GM18502 (cell line): ENCODE data around the gene TBX4.

ENCODE experiments used
- ATAC-seq: cut with Tn5 transposase; IDR thresholded peaks from one replicate; pipeline ENCODE4 v1.9.1; 2021; ENCODE audit warnings: mild to moderate bottlenecking; ENCODE audit not compliant: unreplicated experiment, poor library complexity

The TBX4 gene

GRCh38 chr17:61461967-61462718, 9.9 kb downstream of the TBX4 start:
- no peak for ATAC-seq

DNA sequence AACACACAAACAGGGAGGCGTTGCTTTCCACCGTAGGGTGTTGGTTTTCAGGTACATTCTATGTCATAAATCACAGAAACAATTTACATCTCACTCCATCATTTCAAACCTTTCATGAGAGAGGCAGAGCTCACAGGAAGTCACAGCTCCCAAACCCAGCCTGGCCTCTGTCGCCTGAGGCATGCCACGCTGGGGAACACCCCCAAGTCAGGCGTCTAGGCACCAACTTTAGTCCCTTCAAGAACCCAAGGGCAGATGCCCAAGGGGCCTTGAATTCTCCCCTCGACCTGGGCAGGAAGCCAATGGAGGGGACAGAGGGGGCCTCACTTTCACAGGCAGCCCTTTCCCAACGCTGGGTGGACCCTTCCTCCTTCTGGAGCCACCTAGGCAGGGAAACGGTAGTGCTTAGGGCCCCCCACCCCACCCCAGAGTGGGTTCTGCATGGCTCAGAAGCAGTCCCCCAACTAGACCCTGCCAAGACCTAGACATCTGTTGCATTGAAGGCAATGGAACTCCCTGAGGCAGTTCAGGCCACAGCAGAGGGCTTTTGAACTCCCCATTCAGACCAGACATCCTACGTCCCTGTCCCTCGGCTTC, 10.6 kb downstream of the TBX4 start:
- ATAC-seq: no peak

DNA sequence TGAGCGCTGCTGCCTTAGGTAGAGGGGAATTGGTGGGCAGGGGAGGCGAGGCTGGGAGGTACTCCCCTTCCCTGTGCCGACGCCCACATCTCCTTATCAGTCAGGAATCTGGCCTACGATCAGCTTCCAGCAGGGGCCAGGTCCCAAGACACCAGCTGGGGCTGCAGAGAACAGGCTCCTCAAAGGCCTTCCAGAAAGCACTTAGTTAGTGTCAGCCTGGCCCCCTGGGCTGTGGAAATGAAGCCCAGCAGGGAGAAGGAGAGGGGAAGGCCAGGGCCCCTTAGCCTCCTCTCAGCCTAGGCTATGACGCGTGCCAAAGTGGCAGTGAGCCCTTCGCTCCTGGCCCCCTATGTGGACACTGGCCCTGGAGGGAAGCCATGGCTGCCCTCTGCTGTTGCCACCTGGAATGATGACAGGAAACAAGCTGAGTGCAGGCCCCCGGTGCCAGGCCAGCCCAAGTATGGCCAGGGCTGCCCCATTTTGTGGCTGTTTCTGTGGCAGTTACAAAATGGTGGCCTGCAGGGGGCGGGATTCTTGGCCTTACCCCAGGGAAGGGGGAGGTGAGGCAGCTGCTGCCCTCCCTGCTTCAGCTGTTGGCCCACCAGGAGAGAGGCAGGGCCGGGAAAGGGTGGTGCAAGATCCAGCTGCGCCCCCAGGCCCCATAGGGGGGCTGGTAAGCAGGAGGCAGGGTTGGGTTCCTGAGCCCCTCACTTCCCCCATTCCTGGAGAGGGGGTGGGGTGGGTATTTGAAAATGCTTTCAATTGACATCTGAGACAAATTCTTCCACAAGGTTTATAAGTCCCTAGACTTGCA, 11.3 kb downstream of the TBX4 start:
- ATAC-seq: no peak

GRCh38 chr17:61464130-61464842, 12.1 kb downstream of the TBX4 start:
- ATAC-seq: no peak

DNA sequence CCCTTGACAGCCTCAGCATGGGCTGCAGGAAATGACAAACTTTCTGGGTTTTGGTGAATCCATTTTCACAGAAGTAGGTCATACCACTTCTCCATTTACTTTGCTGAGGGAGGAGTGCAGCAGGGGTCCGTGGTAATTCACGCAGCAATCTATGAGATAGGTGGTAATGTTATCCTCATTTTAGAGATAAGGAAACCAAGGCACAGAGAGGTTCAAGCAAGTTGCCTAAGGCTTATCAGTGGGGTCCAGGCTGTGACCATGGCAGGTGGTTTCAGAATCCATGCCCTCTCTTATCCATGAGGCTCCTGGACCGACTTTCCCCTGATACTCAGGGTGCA, 12.6 kb downstream of the TBX4 start:
- no peak for ATAC-seq

DNA sequence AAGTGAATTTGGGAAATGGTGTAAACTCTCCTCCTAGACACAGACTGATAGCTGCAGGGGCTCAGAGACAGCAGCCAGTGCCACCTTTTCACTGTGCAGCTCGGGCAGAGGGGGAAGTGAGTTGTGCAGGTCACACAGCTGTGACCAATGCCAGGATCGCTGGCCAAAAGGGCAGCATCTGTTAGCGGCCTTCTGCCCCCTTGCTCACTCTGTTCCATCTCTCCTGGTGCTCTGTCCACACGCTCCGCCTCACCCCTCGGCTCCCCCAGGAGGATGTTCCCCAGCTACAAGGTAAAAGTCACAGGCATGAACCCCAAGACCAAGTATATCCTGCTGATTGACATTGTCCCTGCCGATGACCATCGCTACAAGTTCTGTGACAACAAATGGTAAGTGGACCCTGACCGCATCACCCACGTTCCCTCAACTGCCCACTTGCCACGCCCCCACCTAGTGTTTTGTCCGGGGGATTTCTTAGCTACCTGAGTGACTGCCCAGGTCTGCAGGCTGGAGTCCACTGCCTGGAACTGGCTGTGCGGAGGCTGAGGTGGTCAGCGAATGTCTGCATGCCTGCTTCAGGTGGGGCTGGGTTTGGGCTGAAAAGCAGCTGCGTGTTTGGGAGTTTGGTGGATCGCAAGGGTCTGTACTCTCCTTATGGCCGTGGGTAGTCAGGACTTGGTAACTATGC, 13.5 kb downstream of the TBX4 start:
- no peak for ATAC-seq

DNA sequence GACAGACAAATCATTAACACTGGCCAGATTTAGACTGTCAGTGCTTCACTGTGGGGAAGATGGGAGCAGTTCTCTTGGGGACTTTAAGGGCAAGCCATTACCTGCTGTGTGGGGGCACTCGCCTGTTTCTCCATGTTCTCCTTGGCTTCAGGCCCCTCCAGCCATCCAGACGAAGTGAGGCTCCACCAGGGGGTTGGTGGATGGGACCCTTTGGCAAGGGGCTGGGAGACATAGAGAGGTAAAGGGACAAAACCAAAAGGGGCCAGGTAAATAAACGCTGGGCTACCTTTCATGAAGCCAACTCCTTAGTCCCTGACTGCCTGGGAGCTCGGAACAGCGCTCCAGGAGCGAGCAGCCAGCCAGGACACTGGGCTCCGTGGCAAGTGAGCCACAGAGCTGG, 14.0 kb downstream of the TBX4 start:
- no peak for ATAC-seq

- ATAC-seq: no peak
Measured at GRCh38 chr17:61467416-61468262, 15.4 kb downstream of the TBX4 start.

- no peak for ATAC-seq
Measured at GRCh38 chr17:61468263-61468907, 16.2 kb downstream of the TBX4 start.

DNA sequence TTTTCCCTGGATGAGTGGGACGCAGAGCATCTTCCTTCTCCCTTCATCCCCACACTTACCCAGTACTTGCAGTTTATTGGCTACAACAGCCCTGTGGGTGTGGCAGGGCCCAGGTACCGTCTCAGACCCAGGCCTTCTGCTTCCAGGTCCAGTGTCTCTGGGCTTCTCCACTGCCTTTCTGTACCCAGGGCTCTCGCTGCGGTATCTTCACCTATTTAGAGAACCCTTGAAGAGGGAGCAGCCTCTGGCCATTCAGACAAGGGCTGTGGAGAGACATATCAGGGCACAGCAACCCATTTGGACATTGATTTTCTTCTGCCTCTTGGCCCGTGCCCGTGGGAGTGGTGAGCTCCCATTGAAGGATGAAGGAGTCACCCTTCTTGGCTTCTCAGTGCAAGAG, 17.3 kb downstream of the TBX4 start:
- no peak for ATAC-seq

DNA sequence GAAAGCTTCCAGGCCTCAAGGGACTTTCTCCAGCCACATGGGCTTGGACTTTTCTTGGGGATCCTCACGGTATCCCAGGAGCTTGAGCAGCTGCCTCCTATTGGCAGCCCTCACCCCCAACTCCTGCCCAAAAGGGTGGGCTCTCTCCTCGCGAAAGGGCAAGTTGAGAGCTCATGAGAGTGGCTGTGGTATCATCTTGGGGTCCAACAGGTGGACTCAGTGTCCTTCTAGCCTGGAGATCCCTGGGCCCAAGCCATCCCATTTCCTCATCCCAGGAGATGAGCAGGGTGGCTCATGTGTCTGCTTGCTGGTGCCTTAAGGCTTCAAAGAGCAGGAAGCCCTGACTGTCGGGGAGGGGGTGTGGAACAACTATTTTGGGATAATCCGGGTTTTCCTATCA, 17.7 kb downstream of the TBX4 start:
- ATAC-seq: no peak

GRCh38 chr17:61470530-61471136, 18.4 kb downstream of the TBX4 start:
- no peak for ATAC-seq

DNA sequence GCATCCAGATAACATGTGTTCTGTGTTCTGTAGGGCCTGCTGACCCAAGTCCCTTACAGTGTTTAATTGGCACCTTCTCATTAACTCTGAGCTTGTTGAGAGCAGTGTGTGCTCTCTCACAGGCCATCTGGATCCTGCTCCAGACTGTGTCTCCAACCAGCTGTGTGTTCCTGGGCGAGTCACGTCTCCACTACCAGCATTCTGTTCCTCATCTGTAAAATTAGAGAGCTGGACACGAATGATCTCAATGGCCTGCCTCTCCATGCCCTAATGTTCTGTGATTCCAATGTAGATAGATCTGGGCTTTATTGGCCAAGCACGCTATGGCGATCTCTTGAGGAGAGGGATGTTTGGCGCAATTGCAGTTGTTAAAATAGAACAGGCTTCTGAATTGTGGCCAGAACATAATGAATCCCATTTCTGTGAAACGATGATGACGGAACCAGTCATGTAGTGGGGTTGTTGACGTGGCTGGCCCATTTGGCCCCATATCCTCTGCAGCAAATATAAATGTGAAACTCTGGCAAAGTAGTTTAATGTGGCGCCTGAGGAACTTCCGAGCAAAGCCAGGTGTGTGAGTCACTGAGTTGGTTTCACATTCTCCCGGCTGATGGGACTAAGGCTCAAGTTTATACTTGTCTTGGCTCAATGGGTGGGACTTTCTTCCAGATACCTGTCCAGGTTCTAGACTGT, 22.2 kb downstream of the TBX4 start:
- no peak for ATAC-seq

- ATAC-seq: no peak
Measured at GRCh38 chr17:61474934-61475333, 22.7 kb downstream of the TBX4 start.

- no peak for ATAC-seq
Measured at GRCh38 chr17:61475726-61476125, 23.5 kb downstream of the TBX4 start.

- no peak for ATAC-seq
Measured at GRCh38 chr17:61476476-61477203, 24.4 kb downstream of the TBX4 start.

- no peak for ATAC-seq
Measured at GRCh38 chr17:61477204-61477834, 25.1 kb downstream of the TBX4 start.
